Large intestine (tissue), 3 donors: ENCODE data around the gene SSH2. TPM values are rescaled to one million over a fixed set of nuclear protein-coding genes. Genes with fewer than 3 reads are reported as not detected.
"Not testable (repeated sequence)": the region's sequence is repeated elsewhere in the genome, so short reads cannot be mapped to it uniquely, and the experiment has no call there.

Experiments used
- DNase-seq, 2 donors: peaks; one replicate each; pipeline versions ENCODE4 v3.0.0 to v3.0.0-alpha.2; 2013
- H3K27ac ChIP-seq: one replicate; pipeline ENCODE4 v1.5.1; 2013; ENCODE audit warnings: low read length
- H3K27me3 ChIP-seq: 2 replicates; pipeline ENCODE4 v1.6.1; 2013; ENCODE audit warnings: low read length; ENCODE audit not compliant: control insufficient read depth, insufficient read depth
- H3K36me3 ChIP-seq: 2 replicates; pipeline ENCODE4 v1.6.1; 2013; ENCODE audit warnings: low read length; ENCODE audit not compliant: control insufficient read depth, insufficient read depth
- H3K4me1 ChIP-seq: one replicate; pipeline ENCODE4 v1.6.1; 2013; ENCODE audit warnings: low read length; ENCODE audit not compliant: control insufficient read depth, insufficient read depth
- H3K4me3 ChIP-seq: one replicate; pipeline ENCODE4 v1.5.1; 2013; ENCODE audit warnings: low read length
- H3K9me3 ChIP-seq: one replicate; pipeline ENCODE4 v1.6.1; 2013; ENCODE audit warnings: mild to moderate bottlenecking, low read depth, low read length, moderate library complexity; ENCODE audit not compliant: control insufficient read depth
- WGBS: methylation state at CpG from one replicate; pipeline ENCODE4 v1.1.5; 2013; ENCODE audit warnings: low lambda C conversion rate; ENCODE audit not compliant: insufficient coverage; 5-methylcytosine and 5-hydroxymethylcytosine counted together
- polyA plus RNA-seq: library from polyadenylated mRNA; unstranded; fragments of 120-200 nt; gene quantifications from one replicate; pipeline ENCODE4 v1.2.1, GENCODE V29; 2013

Gene SSH2
- polyA plus RNA-seq, 1 donor = 16.2 TPM

DNA sequence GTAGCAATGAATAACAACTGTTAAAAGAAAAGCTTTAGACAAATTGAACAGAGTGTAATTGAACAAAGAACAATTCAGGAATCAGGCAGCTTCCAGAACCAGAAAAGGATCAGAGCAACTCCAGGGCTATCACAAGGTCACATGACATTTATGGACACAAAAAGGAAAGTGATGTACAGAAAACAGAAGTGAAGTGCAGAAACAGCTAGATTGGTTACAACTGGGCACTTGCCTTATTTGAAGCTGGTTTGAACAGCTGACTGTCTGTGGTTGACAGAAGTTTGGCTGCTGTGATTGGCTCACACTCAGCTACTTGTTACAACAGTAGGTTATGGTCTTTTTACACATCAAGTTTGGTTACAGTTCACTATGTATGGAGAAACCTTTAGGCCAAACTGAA lies 26.2 kb upstream of the SSH2 start:
- DNase-seq = no peak
- Histone ChIP-seq H3K27ac (no peak overlapping the region), H3K4me3 (no peak overlapping the region)

DNA sequence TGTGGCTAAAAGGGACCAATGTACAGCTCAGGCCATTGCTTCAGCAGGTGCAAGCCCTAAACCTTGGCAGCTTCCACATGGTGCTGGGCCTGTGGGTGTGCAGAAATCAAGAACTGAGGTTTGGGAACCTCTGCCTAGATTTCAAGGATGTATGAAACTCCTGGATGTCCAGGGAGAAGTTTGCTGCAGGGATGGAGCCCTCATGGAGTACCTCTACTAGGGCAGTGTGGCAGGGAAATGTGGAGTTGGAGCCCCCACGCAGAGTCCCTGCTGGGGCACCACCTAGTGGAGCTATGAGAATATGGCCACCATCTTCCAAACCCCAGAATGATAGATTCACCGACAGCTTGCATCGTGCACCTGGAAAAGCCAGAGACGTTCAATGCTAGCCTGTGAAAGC lies 24.4 kb upstream of the SSH2 start:
- Histone ChIP-seq H3K36me3 (no peaks in the 10 kb centered on the region), H3K9me3 (peaks cover 8% of the 10 kb centered on the region), H3K27ac (no peak overlapping the region), H3K27me3 (no peaks in the 10 kb centered on the region), H3K4me1 (no peaks in the 10 kb centered on the region), H3K4me3 (no peak overlapping the region)
- no CpG with 5 or more reads among the region's 4 CpGs for WGBS
- no peak for DNase-seq

More for the DNA sequence above, 26.2 kb upstream of the SSH2 start:
- Histone ChIP-seq H3K9me3 (peaks cover 8% of the 10 kb centered on the region), H3K27me3 (no peaks in the 10 kb centered on the region), H3K4me1 (no peaks in the 10 kb centered on the region), H3K36me3 (no peaks in the 10 kb centered on the region)

DNA sequence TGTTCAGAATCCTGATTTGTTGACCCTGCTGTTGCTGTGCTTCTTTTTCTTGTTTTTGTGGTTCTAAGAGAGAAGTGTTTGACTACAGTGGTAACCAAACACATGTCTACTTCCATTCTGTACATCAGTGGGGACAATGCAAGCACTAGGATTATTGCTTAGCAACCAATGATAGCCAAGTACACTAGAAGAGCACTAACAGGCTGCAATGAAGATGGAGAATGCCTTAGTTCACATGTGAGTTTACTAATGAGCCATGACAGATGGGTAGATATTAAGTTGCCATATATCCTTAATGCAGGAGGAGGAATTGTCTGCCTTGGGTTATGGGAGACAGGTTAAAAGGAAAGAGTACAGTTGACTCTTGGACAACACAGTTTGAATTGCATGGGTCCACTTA lies 19.7 kb upstream of the SSH2 start:
- Histone ChIP-seq H3K27ac (no peak overlapping the region), H3K36me3 (no peaks in the 10 kb centered on the region), H3K4me1 (no peaks in the 10 kb centered on the region), H3K9me3 (peaks cover 8% of the 10 kb centered on the region), H3K4me3 (no peak overlapping the region), H3K27me3 (no peaks in the 10 kb centered on the region)
- DNase-seq = no peak

DNA sequence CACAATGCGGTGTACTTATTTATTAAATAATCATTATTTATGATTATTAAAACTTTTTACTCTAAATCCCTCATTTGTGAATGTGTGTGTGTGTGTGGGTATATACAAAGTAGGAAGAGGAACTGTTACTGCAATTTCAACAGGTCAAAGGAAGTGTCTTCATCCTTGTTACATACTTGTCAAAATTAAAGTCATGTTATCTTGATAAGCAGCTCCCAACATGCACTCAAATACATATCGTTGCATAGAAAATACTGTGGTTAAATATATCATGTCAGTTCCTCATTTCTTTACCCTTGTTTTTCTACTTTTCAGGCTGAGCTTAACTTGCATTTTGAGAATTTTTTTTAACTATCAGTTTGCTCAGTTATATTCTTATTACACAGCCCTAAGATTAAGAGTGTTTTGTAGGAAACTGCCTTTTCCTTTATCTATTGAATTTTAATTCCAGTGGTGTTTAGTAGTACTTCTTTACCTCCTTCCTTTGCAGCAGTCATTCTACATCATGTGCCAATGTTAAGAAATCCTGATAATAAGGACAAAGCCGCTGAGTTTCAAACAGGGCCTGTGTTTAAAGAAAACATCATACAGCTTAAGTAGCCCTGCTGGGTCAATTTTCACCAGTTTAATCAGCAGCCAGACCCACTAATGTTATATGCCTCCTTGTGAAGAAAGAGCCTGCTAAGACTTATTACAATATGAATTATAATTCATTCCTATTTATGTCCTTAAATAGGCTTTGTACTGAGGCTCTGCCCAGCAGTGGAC lies 18.6 kb upstream of the SSH2 start:
- no peak for DNase-seq
- H3K4me1 ChIP-seq = no peaks in the 10 kb centered on the region
- no peak overlapping the region for H3K4me3 ChIP-seq
- H3K36me3 ChIP-seq = no peaks in the 10 kb centered on the region
- WGBS = no CpG with 5 or more reads among the region's 3 CpGs
- H3K9me3 ChIP-seq = no peaks in the 10 kb centered on the region
- no peak overlapping the region for H3K27ac ChIP-seq
- no peaks in the 10 kb centered on the region for H3K27me3 ChIP-seq

DNA sequence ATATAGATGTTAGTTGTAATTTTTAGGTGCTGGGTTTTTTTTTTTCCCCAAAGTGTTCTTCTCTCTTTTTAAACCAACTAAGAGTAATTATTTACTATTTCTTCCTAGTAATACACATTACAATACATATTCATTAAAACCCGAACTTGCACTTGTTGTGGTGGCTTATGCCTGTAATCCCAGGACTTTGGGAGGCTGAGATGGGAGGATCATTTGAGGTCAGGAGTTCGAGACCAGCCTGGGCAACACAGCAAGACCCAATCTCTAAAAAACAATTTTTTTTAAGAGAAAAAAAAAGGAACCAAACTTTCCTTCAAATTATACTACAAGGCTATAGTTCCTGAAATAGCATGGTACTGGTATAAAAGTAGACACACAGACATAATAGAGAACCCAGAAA lies 15.3 kb upstream of the SSH2 start:
- Histone ChIP-seq H3K4me1 (no peaks in the 10 kb centered on the region), H3K9me3 (no peaks in the 10 kb centered on the region), H3K36me3 (no peaks in the 10 kb centered on the region), H3K4me3 (no peak overlapping the region), H3K27ac (no peak overlapping the region), H3K27me3 (no peaks in the 10 kb centered on the region)
- WGBS = 86% methylated on average over 1 of the region's 2 CpGs
- DNase-seq = no peak

DNA sequence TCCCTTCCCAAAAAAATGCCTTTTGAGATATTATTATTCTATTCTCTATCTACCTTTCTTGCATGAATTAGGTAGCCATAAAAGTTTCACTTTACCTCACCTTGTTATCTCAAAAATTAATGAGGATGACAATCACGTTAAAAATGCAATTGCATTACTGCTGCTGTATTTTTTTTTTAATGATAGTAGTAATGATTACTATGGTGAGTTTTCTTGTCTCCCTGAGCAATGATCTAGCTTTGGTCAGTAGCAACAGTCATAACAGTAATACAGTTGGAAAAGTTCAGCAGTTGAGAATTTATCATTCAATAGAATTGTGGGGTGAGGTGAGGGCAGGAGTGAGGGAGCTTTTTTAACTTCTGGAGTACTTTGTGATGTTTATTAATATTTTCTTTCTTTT lies 11.3 kb upstream of the SSH2 start, which contains the start of gene EFCAB5:
TSS of gene EFCAB5 (plus strand) at position 301 of the 400 bp plus-strand sequence. CDS start 163 bp downstream, outside the sequence.
- no peak for DNase-seq
- Histone ChIP-seq H3K4me1 (no peaks in the 10 kb centered on the region), H3K4me3 (no peak within 1 kb of the TSS), H3K36me3 (no peaks in the 10 kb centered on the region), H3K27me3 (no peaks in the 10 kb centered on the region), H3K27ac (no peak within 1 kb of the TSS), H3K9me3 (no peaks in the 10 kb centered on the region)
- WGBS = 29% methylated on average over 1 of the region's 1 CpG

DNA sequence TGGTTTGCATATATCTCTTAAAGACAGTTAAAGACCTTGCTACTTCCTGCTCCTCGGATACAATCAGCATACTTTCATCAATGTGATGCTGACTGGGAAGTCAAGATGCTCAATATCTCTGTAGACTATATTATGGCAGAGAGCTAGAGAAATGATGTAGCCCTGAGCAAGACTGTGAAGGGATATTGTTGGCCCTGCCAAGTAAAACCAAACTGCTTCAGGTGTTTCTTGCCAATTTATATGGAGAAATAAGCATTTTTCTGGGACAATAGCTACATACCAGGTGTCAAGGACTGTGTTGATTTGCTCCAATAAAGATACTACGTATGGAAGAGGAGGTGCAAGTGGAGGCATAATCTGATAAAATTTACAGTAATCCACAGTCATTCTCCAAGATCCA lies 6.7 kb upstream of the SSH2 start:
- H3K4me3 ChIP-seq = no peak overlapping the region
- peaks cover under 1% of the 10 kb centered on the region for H3K4me1 ChIP-seq
- no peak overlapping the region for H3K27ac ChIP-seq
- no peak for DNase-seq
- no peaks in the 10 kb centered on the region for H3K9me3 ChIP-seq
- H3K36me3 ChIP-seq = no peaks in the 10 kb centered on the region
- no peaks in the 10 kb centered on the region for H3K27me3 ChIP-seq
- no CpG with 5 or more reads among the region's 2 CpGs for WGBS

DNA sequence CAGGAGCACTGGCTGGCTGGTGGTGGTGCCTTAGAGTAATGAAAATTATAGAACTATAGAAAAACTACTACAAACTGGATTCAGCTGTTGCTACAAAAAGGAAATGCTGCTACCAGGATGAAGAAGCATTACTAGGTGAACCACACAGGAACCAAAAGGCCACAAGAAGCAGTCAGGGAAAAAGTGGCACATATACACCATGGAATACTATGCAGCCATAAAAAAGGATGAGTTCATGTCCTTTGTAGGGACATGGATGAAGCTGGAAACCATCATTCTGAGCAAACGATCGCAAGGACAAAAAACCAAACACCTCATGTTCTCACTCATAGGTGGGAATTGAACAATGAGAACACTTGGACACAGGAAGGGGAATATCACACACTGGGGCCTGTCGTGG lies 5.9 kb upstream of the SSH2 start:
- WGBS = no CpG with 5 or more reads among the region's 3 CpGs
- not testable (repeated sequence) for H3K27ac ChIP-seq, DNase-seq, H3K27me3 ChIP-seq, H3K36me3 ChIP-seq, H3K4me1 ChIP-seq, H3K4me3 ChIP-seq, H3K9me3 ChIP-seq

DNA sequence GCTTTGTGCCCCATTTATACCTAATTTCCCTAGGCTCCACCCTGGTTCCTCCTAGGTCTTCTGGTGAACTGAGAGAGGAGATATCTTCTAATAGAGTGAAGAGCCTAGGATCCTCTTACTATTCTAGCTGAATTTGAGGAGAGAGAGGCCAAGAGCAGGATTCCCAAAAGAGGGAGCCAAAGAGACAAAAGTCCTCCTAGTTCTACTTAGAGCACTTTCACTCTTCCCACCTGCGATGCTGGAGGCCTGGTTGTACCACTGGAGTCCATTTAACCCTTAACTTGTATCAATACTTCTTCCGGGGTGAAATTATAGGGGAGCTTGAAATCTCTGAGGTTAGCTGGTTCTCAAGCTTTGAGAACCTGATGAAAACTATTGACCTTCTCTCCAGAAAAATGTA lies 3.4 kb upstream of the SSH2 start:
- no peaks in the 10 kb centered on the region for H3K27me3 ChIP-seq
- H3K9me3 ChIP-seq = no peaks in the 10 kb centered on the region

DNA sequence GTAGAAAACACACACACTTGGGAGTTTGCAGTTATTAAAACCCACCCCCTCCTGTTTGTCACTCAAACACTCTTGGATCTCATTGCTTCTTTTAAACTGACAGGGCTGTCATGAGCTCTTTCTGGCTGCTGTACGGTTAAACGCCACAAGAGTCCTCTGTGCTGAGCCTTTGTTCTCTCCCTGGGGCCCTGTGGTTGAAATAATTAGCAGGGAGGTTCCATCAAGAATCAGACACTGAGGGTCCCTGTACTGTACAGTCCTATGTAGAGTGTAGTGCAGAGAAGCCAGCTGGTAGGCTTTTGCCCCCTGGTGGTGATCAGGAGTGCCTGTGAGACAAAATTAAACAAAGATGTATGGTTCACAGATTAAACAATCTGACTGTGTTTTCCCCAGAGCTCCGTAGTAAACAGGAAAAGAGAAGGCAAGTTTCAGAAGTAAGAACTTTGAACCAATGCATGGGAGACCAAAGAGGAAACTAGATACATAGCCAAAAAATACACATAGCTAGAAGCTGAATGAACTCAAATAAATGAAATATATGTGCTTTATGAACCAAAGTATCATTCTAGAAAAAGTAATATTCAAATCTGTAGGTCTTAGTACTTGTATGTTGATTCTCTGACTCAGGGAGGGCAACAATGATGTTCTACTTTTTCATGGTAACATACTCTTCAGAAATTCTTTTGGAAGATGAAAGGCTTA lies 1.4 kb upstream of the SSH2 start:
- 14% methylated on average over 1 of the region's 3 CpGs for WGBS
- peaks cover 17% of the 10 kb centered on the region for H3K4me1 ChIP-seq
- H3K36me3 ChIP-seq = no peaks in the 10 kb centered on the region
- peak; percentile 60 to 74 for DNase-seq
- peak overlapping the region; percentile 92 for H3K4me3 ChIP-seq
- peak overlapping the region; percentile 8 for H3K27ac ChIP-seq
- no peaks in the 10 kb centered on the region for H3K9me3 ChIP-seq
- H3K27me3 ChIP-seq = no peaks in the 10 kb centered on the region

More for the DNA sequence above, 3.4 kb upstream of the SSH2 start:
- Histone ChIP-seq H3K27ac (no peak overlapping the region), H3K4me1 (peaks cover 11% of the 10 kb centered on the region), H3K4me3 (no peak overlapping the region), H3K36me3 (no peaks in the 10 kb centered on the region)
- WGBS = no CpG with 5 or more reads among the region's 2 CpGs
- DNase-seq = no peak
